Neuronal stem cell (in vitro differentiated cells): ENCODE results near the gene CR1L.
A peak's percentile ranks its signal among the peaks of the same experiment; 100 is the strongest.

Experiments used
- DNase-seq: peaks from one replicate; pipeline ENCODE4 v3.0.0-alpha.2; 2013; ENCODE audit warnings: low spot score
- H2AFZ ChIP-seq: one replicate; pipeline ENCODE4 v1.6.1; 2013; ENCODE audit warnings: mild to moderate bottlenecking, low read length, inconsistent platforms
- H2AK5ac ChIP-seq: 2 replicates; pipeline ENCODE4 v1.6.1; 2013; ENCODE audit warnings: low read depth, mild to moderate bottlenecking, inconsistent platforms, low read length, moderate library complexity, mixed read lengths
- H2BK120ac ChIP-seq: 2 replicates; pipeline ENCODE4 v1.6.1; 2013; ENCODE audit warnings: low read depth, mild to moderate bottlenecking, inconsistent platforms, low read length, moderate library complexity, mixed read lengths
- H2BK12ac ChIP-seq: one replicate; pipeline ENCODE4 v1.6.1; 2013; ENCODE audit warnings: low read length, inconsistent platforms
- H2BK15ac ChIP-seq: 2 replicates; pipeline ENCODE4 v1.6.1; 2013; ENCODE audit warnings: mild to moderate bottlenecking, low read length, inconsistent platforms, mixed read lengths
- H2BK5ac ChIP-seq: one replicate; pipeline ENCODE4 v1.6.1; 2013; ENCODE audit warnings: inconsistent platforms, mild to moderate bottlenecking, low read length, moderate library complexity
- H3K14ac ChIP-seq: one replicate; pipeline ENCODE4 v1.6.1; 2013; ENCODE audit warnings: low read length, inconsistent platforms
- H3K18ac ChIP-seq: 2 replicates; pipeline ENCODE4 v1.6.1; 2013; ENCODE audit warnings: low read length, inconsistent platforms
- H3K23ac ChIP-seq: 2 replicates; pipeline ENCODE4 v1.6.1; 2013; ENCODE audit warnings: low read depth, mild to moderate bottlenecking, mixed read lengths, low read length, inconsistent platforms; ENCODE audit not compliant: poor library complexity
- H3K27ac ChIP-seq: replicated peaks from 3 replicates; pipeline ENCODE4 v1.5.1; 2013; ENCODE audit warnings: low read length, inconsistent platforms
- H3K27me3 ChIP-seq, 3 experiments: 2 replicates each; pipeline ENCODE4 v1.6.1; 2013; ENCODE audit warnings: low read length in 3 of 3, mild to moderate bottlenecking in 2 of 3, inconsistent platforms in 1 of 3, low read depth in 1 of 3, mixed read lengths in 1 of 3, moderate library complexity in 1 of 3; ENCODE audit not compliant: control insufficient read depth in 3 of 3, insufficient read depth in 3 of 3
- H3K36me3 ChIP-seq, 2 donors: replicated peaks in 1 of 2; 2 replicates each; pipeline ENCODE4 v1.6.1; 2013; ENCODE audit warnings: low read length in 2 of 2; ENCODE audit not compliant: control insufficient read depth in 2 of 2, insufficient read depth in 2 of 2
- H3K4ac ChIP-seq: 2 replicates; pipeline ENCODE4 v1.6.1; 2013; ENCODE audit warnings: inconsistent platforms, mild to moderate bottlenecking, low read length, moderate library complexity
- H3K4me1 ChIP-seq, 2 donors: 1 replicate in 1 of 2; 2 replicates in 1 of 2; pipeline ENCODE4 v1.6.1; 2013; ENCODE audit warnings: low read length in 2 of 2, low read depth in 1 of 2; ENCODE audit not compliant: control insufficient read depth in 2 of 2, insufficient read depth in 1 of 2
- H3K4me2 ChIP-seq: one replicate; pipeline ENCODE4 v1.6.1; 2013; ENCODE audit warnings: mild to moderate bottlenecking, low read length, inconsistent platforms; ENCODE audit not compliant: insufficient read depth, poor library complexity, severe bottlenecking
- H3K4me3 ChIP-seq, 2 donors: 2 replicates each; pipeline ENCODE4 v1.5.1; 2013; ENCODE audit warnings: low read length in 2 of 2, mild to moderate bottlenecking in 2 of 2, inconsistent platforms in 1 of 2, moderate library complexity in 1 of 2
- H3K79me1 ChIP-seq: one replicate; pipeline ENCODE4 v1.6.1; 2013; ENCODE audit warnings: low read depth, mild to moderate bottlenecking, inconsistent platforms, low read length, moderate library complexity
- H3K9ac ChIP-seq: one replicate; pipeline ENCODE4 v1.6.1; 2013; ENCODE audit warnings: mild to moderate bottlenecking, low read depth, low read length, inconsistent platforms; ENCODE audit not compliant: poor library complexity
- H3K9me3 ChIP-seq, 2 donors: replicated peaks in 1 of 2; 2 replicates each; pipeline versions ENCODE3 to v1.6.1; 2013; ENCODE audit warnings: low read length in 2 of 2, mild to moderate bottlenecking in 2 of 2, inconsistent platforms in 1 of 2, low read depth in 1 of 2, mixed read lengths in 1 of 2, moderate library complexity in 1 of 2; ENCODE audit not compliant: control insufficient read depth in 2 of 2, insufficient read depth in 1 of 2
- H4K8ac ChIP-seq: one replicate; pipeline ENCODE4 v1.6.1; 2013; ENCODE audit warnings: low read depth, mild to moderate bottlenecking, inconsistent platforms, low read length, moderate library complexity
- H4K91ac ChIP-seq: one replicate; pipeline ENCODE4 v1.6.1; 2013; ENCODE audit warnings: low read length, low read depth, mild to moderate bottlenecking, inconsistent platforms; ENCODE audit not compliant: poor library complexity
- WGBS, 2 donors: extraction: QIAGEN DNeasy Blood & Tissue Kit; methylation state at CpG; one replicate each; pipeline ENCODE4 v1.1.7; 2013; ENCODE audit warnings: missing lambda C conversion rate in 2 of 2, mixed read lengths in 1 of 2; ENCODE audit not compliant: insufficient read length in 2 of 2, insufficient replicate concordance in 1 of 2; ENCODE audit errors: extremely low coverage in 2 of 2; 5-methylcytosine and 5-hydroxymethylcytosine counted together

CR1L gene

GRCh38 chr1:207755846-207756693, 111.1 kb downstream of the CR1L start:
- no peak overlapping the region for H3K4me3 ChIP-seq
- no peak overlapping the region for H2BK12ac ChIP-seq
- no peak overlapping the region for H3K4ac ChIP-seq
- H3K4me2 ChIP-seq, result no peak overlapping the region
- H2AK5ac ChIP-seq, result no peak overlapping the region
- H3K18ac ChIP-seq, result no peak overlapping the region
- no peak overlapping the region for H2BK15ac ChIP-seq
- H3K9ac ChIP-seq, result no peak overlapping the region
- peaks cover 12 to 57% of the 10 kb centered on the region in 2 donors for H3K36me3 ChIP-seq
- no peak overlapping the region for H3K14ac ChIP-seq
- H3K4me1 ChIP-seq, result peaks cover 1 to 6% of the 10 kb centered on the region in 2 donors
- H2BK5ac ChIP-seq, result no peak overlapping the region
- H3K27me3 ChIP-seq, result no peaks in the 10 kb centered on the region
- no peak overlapping the region for H3K27ac ChIP-seq
- no peak for DNase-seq
- H3K9me3 ChIP-seq, result peaks cover 0 to 14% of the 10 kb centered on the region in 2 donors
- no peak overlapping the region for H4K91ac ChIP-seq
- H3K23ac ChIP-seq, result no peak overlapping the region
- no peak overlapping the region for H2BK120ac ChIP-seq
- no peak overlapping the region for H2AFZ ChIP-seq
- no CpG with 5 or more reads among the region's 2 CpGs for WGBS, 2 donors
- no peak overlapping the region for H4K8ac ChIP-seq
- peaks cover 6% of the 10 kb centered on the region for H3K79me1 ChIP-seq

- Histone ChIP-seq H2BK12ac (no peak overlapping the region), H4K8ac (no peak overlapping the region), H2BK15ac (no peak overlapping the region), H3K79me1 (peaks cover 5% of the 10 kb centered on the region), H3K27me3 (no peaks in the 10 kb centered on the region), H3K4ac (no peak overlapping the region), H3K18ac (no peak overlapping the region), H3K4me2 (no peak overlapping the region), H4K91ac (no peak overlapping the region), H3K9ac (no peak overlapping the region), H3K27ac (no peak overlapping the region), H2AK5ac (no peak overlapping the region), H3K23ac (no peak overlapping the region), H2BK5ac (peak overlapping the region; percentile 82), H3K4me1 (no peaks in the 10 kb centered on the region), H3K9me3 (peaks cover 13 to 63% of the 10 kb centered on the region in 2 donors), H3K14ac (no peak overlapping the region), H3K4me3 (no peak overlapping the region), H3K36me3 (peaks cover 31 to 100% of the 10 kb centered on the region in 2 donors), H2BK120ac (no peak overlapping the region), H2AFZ (no peak overlapping the region)
- no CpG with 5 or more reads among the region's 13 CpGs for whole genome bisulfite sequencing, 2 donors
- no peak for DNase-seq
Observed at GRCh38 chr1:207762622-207763021, 117.7 kb downstream of the CR1L start.

GRCh38 chr1:207763091-207763490, 118.2 kb downstream of the CR1L start:
- no peak overlapping the region for H4K91ac ChIP-seq
- H2BK15ac ChIP-seq, result no peak overlapping the region
- peaks cover 5% of the 10 kb centered on the region for H3K79me1 ChIP-seq
- H3K4me3 ChIP-seq, result no peak overlapping the region
- H3K14ac ChIP-seq, result peak overlapping the region; percentile 63
- H3K4me2 ChIP-seq, result no peak overlapping the region
- no peak for DNase-seq
- WGBS, 2 donors, result no CpG with 5 or more reads among the region's 10 CpGs
- H2BK5ac ChIP-seq, result peak overlapping the region; percentile 82
- no peak overlapping the region for H3K4ac ChIP-seq
- H2BK12ac ChIP-seq, result no peak overlapping the region
- H3K9ac ChIP-seq, result no peak overlapping the region
- H3K9me3 ChIP-seq, result peaks cover 13 to 63% of the 10 kb centered on the region in 2 donors
- H2AFZ ChIP-seq, result no peak overlapping the region
- H3K36me3 ChIP-seq, result peaks cover 31 to 100% of the 10 kb centered on the region in 2 donors
- no peaks in the 10 kb centered on the region for H3K27me3 ChIP-seq
- H2AK5ac ChIP-seq, result no peak overlapping the region
- no peak overlapping the region for H3K27ac ChIP-seq
- peak overlapping the region; percentile 65 for H3K23ac ChIP-seq
- no peak overlapping the region for H4K8ac ChIP-seq
- H2BK120ac ChIP-seq, result no peak overlapping the region
- no peaks in the 10 kb centered on the region for H3K4me1 ChIP-seq
- no peak overlapping the region for H3K18ac ChIP-seq

GRCh38 chr1:207763972-207764371, 119.0 kb downstream of the CR1L start:
- H3K4me3 ChIP-seq, result peak overlapping the region in 1 of 2 donors; percentile 65
- H3K79me1 ChIP-seq, result peaks cover 5% of the 10 kb centered on the region
- no peak overlapping the region for H4K91ac ChIP-seq
- no peak overlapping the region for H3K27ac ChIP-seq
- no peak overlapping the region for H2AK5ac ChIP-seq
- H3K4ac ChIP-seq, result no peak overlapping the region
- WGBS, 2 donors, result no CpG with 5 or more reads among the region's 9 CpGs
- no peaks in the 10 kb centered on the region for H3K27me3 ChIP-seq
- H4K8ac ChIP-seq, result peak overlapping the region; percentile 43
- H2AFZ ChIP-seq, result no peak overlapping the region
- no peak for DNase-seq
- H3K14ac ChIP-seq, result no peak overlapping the region
- H2BK120ac ChIP-seq, result no peak overlapping the region
- H2BK15ac ChIP-seq, result no peak overlapping the region
- H3K9ac ChIP-seq, result peak overlapping the region; percentile 60
- H3K23ac ChIP-seq, result no peak overlapping the region
- H3K36me3 ChIP-seq, result peaks cover 28 to 100% of the 10 kb centered on the region in 2 donors
- no peaks in the 10 kb centered on the region for H3K4me1 ChIP-seq
- H3K18ac ChIP-seq, result no peak overlapping the region
- peak overlapping the region; percentile 73 for H2BK12ac ChIP-seq
- no peak overlapping the region for H3K4me2 ChIP-seq
- peaks cover 13 to 63% of the 10 kb centered on the region in 2 donors for H3K9me3 ChIP-seq
- no peak overlapping the region for H2BK5ac ChIP-seq
